SH-SY5Y (cell line): ENCODE measurements around the gene PDYN.

Experiments
- GATA2 ChIP-seq: IDR thresholded peaks from 2 replicates; pipeline ENCODE4 v1.6.1; 2011; ENCODE audit warnings: mild to moderate bottlenecking, low read depth, low read length
- GATA3 ChIP-seq: IDR thresholded peaks from 2 replicates; pipeline ENCODE4 v1.6.1; 2011; ENCODE audit warnings: low read depth, mild to moderate bottlenecking, low read length, moderate library complexity

DNA sequence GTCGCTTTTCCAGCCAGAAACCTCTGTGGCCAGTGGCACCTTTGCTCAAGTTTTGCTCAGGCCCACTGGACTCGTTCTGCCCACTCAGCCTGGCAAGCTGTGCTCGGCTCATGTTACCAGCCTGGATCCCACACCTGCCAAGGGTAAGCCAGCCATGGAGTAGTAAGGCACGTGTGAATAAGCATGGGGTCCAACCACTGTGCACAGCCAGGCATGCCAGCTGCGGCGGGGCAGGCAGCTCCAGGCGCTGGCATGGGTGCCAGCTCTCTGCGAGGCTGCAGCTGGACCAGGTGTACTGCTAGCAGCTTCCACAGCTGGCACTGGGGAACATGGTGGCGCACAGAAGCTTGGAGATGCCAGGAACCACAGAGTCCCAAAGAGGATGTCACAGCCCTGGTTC, 32.1 kb upstream of the PDYN start:
- no peak for TF ChIP-seq GATA2
- no peak for TF ChIP-seq GATA3
